OCI-LY1 (cell line): ENCODE measurements around the gene CALB2.
A peak's percentile ranks its signal among the peaks of the same experiment; 100 is the strongest.

Experiments
- EZH2 ChIP-seq: fragments of 200-600 bp; sonication (generic), shearing (Covaris generic); IDR thresholded peaks from 2 replicates; pipeline ENCODE4 v1.8.0; 2017; ENCODE audit warnings: borderline replicate concordance, mixed run types, mild to moderate bottlenecking, antibody characterized with exemption, low read length, moderate library complexity, mixed read lengths
- TF ChIP-seq, protein P1 (sequence below): fragments of 200-600 bp; sonication (generic), shearing (Covaris generic); IDR thresholded peaks from 2 replicates; pipeline ENCODE4 v1.5.1; 2017; ENCODE audit warnings: mild to moderate bottlenecking, antibody characterized with exemption, low read length, moderate library complexity, mixed read lengths

GRCh38 chr16:71367241-71367976 is 8.9 kb downstream of the CALB2 start:
- no peak for TF ChIP-seq EZH2
- TF ChIP-seq, protein P1, sequence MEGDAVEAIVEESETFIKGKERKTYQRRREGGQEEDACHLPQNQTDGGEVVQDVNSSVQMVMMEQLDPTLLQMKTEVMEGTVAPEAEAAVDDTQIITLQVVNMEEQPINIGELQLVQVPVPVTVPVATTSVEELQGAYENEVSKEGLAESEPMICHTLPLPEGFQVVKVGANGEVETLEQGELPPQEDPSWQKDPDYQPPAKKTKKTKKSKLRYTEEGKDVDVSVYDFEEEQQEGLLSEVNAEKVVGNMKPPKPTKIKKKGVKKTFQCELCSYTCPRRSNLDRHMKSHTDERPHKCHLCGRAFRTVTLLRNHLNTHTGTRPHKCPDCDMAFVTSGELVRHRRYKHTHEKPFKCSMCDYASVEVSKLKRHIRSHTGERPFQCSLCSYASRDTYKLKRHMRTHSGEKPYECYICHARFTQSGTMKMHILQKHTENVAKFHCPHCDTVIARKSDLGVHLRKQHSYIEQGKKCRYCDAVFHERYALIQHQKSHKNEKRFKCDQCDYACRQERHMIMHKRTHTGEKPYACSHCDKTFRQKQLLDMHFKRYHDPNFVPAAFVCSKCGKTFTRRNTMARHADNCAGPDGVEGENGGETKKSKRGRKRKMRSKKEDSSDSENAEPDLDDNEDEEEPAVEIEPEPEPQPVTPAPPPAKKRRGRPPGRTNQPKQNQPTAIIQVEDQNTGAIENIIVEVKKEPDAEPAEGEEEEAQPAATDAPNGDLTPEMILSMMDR, result peak; percentile 75
